ENCODE data around the gene DAB2IP.

Gene DAB2IP

GRCh38 chr9:121718084-121718483 is 66.7 kb downstream of the DAB2IP start:
- TF ChIP-seq BHLHE40 (IDR thresholded peaks at IDR 0.05; ENCODE audit: borderline replicate concordance) = no peak
- ChIA-PET POLR2A (no interaction called here), CTCF (interaction anchor here (0.9 kb wide), 1 partner anchor 17 kb away, joined by 3 read pairs; no protein-coding TSS in a partner anchor)
- no peak for DNase-seq (ENCODE audit: extremely low spot score)

GRCh38 chr9:121718501-121718900 is 67.1 kb downstream of the DAB2IP start:
- DNase-seq (ENCODE audit: extremely low spot score) = no peak
- ChIA-PET POLR2A (no interaction called here), CTCF (interaction anchor here (0.9 to 1.0 kb wide), 2 partner anchors 17 to 26 kb away, joined by 3 read pairs; no protein-coding TSS in a partner anchor)
- no peak for TF ChIP-seq ARNT (IDR thresholded peaks at IDR 0.05)

GRCh38 chr9:121720311-121721057 is 69.0 kb downstream of the DAB2IP start:
- DNase-seq (ENCODE audit: extremely low spot score) = no peak
- POLR2A ChIA-PET = no interaction called here
- CTCF ChIA-PET = no interaction called here
- TF ChIP-seq SUZ12 (IDR thresholded peaks at IDR 0.05) (no peak), TARDBP (IDR thresholded peaks at IDR 0.05) (no peak), L3MBTL2 (conservative IDR thresholded peaks at IDR 0.05) (no peak), FOXK2 (IDR thresholded peaks at IDR 0.05) (no peak), HDGF (IDR thresholded peaks at IDR 0.05; ENCODE audit: borderline replicate concordance) (no peak), CTBP1 (IDR thresholded peaks at IDR 0.05; ENCODE audit: borderline replicate concordance) (no peak), FOXA1 (IDR thresholded peaks at IDR 0.05) (no peak), PKNOX1 (IDR thresholded peaks at IDR 0.05) (no peak), FOXM1 (IDR thresholded peaks at IDR 0.05; ENCODE audit: borderline replicate concordance) (no peak), LEF1 (IDR thresholded peaks at IDR 0.05; ENCODE audit: borderline replicate concordance) (no peak), SP1 (IDR thresholded peaks at IDR 0.05) (no peak), ELF4 (IDR thresholded peaks at IDR 0.05) (no peak), ZNF384 (IDR thresholded peaks at IDR 0.05) (no peak), BHLHE40 (IDR thresholded peaks at IDR 0.05; ENCODE audit: borderline replicate concordance) (no peak), ARNT (IDR thresholded peaks at IDR 0.05) (no peak), NFRKB (IDR thresholded peaks at IDR 0.05) (no peak)

- TF ChIP-seq ARNT (IDR thresholded peaks at IDR 0.05) (no peak), NFRKB (IDR thresholded peaks at IDR 0.05) (no peak), CTBP1 (IDR thresholded peaks at IDR 0.05; ENCODE audit: borderline replicate concordance) (no peak), LEF1 (IDR thresholded peaks at IDR 0.05; ENCODE audit: borderline replicate concordance) (no peak), L3MBTL2 (conservative IDR thresholded peaks at IDR 0.05) (no peak), FOXA1 (IDR thresholded peaks at IDR 0.05) (no peak), SUZ12 (IDR thresholded peaks at IDR 0.05) (no peak), TARDBP (IDR thresholded peaks at IDR 0.05) (no peak), BHLHE40 (IDR thresholded peaks at IDR 0.05; ENCODE audit: borderline replicate concordance) (no peak), FOXM1 (IDR thresholded peaks at IDR 0.05; ENCODE audit: borderline replicate concordance) (no peak), ZNF384 (IDR thresholded peaks at IDR 0.05) (no peak), SP1 (IDR thresholded peaks at IDR 0.05) (no peak)
- POLR2A ChIA-PET = no interaction called here
- no peak for DNase-seq (ENCODE audit: extremely low spot score)
- CTCF ChIA-PET = no interaction called here
These were observed 69.6 kb downstream of the DAB2IP start for GRCh38 chr9:121721058-121721350.

- POLR2A ChIA-PET = no interaction called here
- CTCF ChIA-PET = no interaction called here
- TF ChIP-seq ELF4 (IDR thresholded peaks at IDR 0.05) (no peak), FOXA1 (IDR thresholded peaks at IDR 0.05) (no peak), L3MBTL2 (conservative IDR thresholded peaks at IDR 0.05) (no peak), SP1 (IDR thresholded peaks at IDR 0.05) (no peak)
- DNase-seq (ENCODE audit: extremely low spot score) = no peak
These were observed 70.3 kb downstream of the DAB2IP start for GRCh38 chr9:121721770-121722169.

- CTCF ChIA-PET = no interaction called here
- DNase-seq (ENCODE audit: extremely low spot score) = no peak
- POLR2A ChIA-PET = no interaction called here
- TF ChIP-seq HDGF (IDR thresholded peaks at IDR 0.05; ENCODE audit: borderline replicate concordance) (no peak), CTBP1 (IDR thresholded peaks at IDR 0.05; ENCODE audit: borderline replicate concordance) (no peak), ZNF384 (IDR thresholded peaks at IDR 0.05) (no peak), FOXM1 (IDR thresholded peaks at IDR 0.05; ENCODE audit: borderline replicate concordance) (no peak), ARNT (IDR thresholded peaks at IDR 0.05) (no peak), L3MBTL2 (conservative IDR thresholded peaks at IDR 0.05) (no peak), ELF4 (IDR thresholded peaks at IDR 0.05) (no peak)
These were observed 73.8 kb downstream of the DAB2IP start for GRCh38 chr9:121725008-121725775.

- ChIA-PET POLR2A (interaction anchor here (0.8 to 1.0 kb wide), 2 partner anchors 18 to 32 kb away, joined by 3 read pairs; no protein-coding TSS in a partner anchor), CTCF (interaction anchor here (1.3 kb wide), 1 partner anchor 44 kb away, joined by 4 read pairs; no protein-coding TSS in a partner anchor)
- TF ChIP-seq FOXK2 (IDR thresholded peaks at IDR 0.05) (no peak), BHLHE40 (IDR thresholded peaks at IDR 0.05; ENCODE audit: borderline replicate concordance) (no peak), TARDBP (IDR thresholded peaks at IDR 0.05) (no peak), ZNF384 (IDR thresholded peaks at IDR 0.05) (no peak), CTBP1 (IDR thresholded peaks at IDR 0.05; ENCODE audit: borderline replicate concordance) (no peak), LEF1 (IDR thresholded peaks at IDR 0.05; ENCODE audit: borderline replicate concordance) (no peak), SP1 (IDR thresholded peaks at IDR 0.05) (no peak), HDGF (IDR thresholded peaks at IDR 0.05; ENCODE audit: borderline replicate concordance) (no peak), ELF4 (IDR thresholded peaks at IDR 0.05) (no peak)
- no peak for DNase-seq (ENCODE audit: extremely low spot score)
These were observed 76.0 kb downstream of the DAB2IP start for GRCh38 chr9:121727295-121728020.
